GM12801 (cell line): ENCODE measurements around the gene PRR35.

Experiments
- TF ChIP-seq, protein P1 (sequence below): IDR thresholded peaks from one replicate; pipeline ENCODE4 v1.5.1; 2011; ENCODE audit warnings: control low read depth; ENCODE audit not compliant: insufficient read length; ENCODE audit errors: extremely low read depth

The PRR35 gene

GRCh38 chr16:560204-560700, at the start of gene PRR35:
PRR35 (plus strand) TSS chr16:560394; CDS start chr16:563295, 2,901 bp downstream.
- TF ChIP-seq, protein P1, sequence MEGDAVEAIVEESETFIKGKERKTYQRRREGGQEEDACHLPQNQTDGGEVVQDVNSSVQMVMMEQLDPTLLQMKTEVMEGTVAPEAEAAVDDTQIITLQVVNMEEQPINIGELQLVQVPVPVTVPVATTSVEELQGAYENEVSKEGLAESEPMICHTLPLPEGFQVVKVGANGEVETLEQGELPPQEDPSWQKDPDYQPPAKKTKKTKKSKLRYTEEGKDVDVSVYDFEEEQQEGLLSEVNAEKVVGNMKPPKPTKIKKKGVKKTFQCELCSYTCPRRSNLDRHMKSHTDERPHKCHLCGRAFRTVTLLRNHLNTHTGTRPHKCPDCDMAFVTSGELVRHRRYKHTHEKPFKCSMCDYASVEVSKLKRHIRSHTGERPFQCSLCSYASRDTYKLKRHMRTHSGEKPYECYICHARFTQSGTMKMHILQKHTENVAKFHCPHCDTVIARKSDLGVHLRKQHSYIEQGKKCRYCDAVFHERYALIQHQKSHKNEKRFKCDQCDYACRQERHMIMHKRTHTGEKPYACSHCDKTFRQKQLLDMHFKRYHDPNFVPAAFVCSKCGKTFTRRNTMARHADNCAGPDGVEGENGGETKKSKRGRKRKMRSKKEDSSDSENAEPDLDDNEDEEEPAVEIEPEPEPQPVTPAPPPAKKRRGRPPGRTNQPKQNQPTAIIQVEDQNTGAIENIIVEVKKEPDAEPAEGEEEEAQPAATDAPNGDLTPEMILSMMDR = no peak

DNA sequence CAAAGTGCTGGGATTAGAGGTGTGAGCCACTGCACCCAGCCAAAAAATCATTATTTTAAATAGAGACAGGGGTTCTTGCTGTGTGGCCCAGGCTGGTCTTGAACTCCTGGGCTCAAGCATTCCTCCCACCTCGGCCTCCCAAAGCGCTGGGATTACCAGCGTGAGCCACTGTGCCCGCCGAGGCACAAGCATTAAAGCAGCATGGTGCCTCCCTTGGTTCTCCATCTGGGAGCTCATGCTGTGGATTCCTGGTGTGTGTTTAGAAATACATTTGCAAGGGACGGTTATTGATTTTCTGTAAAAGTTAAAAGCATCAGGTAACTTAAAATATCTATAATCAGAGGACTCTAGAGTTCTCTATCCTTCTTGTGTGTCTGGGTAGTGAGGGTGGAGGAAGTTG, 47.4 kb upstream of the PRR35 start:
- TF ChIP-seq, protein P1 = no peak

DNA sequence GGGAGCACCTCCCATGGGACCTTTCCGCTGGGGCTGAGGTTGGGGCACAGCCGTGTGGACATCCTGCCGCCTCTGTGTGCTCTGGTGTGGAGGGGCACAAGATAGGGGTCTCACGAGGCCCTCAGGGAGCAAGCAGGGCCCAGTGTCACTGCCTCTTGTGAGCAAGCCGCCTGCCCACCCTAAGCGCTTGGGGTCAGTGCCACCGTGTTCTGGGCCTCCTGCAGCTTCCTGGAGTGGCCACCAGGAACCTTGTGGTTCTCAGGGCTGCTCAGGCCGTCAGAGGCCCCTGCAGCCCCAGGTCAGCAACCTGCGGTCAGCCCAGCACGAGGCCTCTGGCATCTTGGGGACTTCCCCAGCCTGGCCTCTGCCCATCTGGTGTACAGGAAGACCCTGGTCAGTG, 46.2 kb upstream of the PRR35 start:
- TF ChIP-seq, protein P1 = no peak

GRCh38 chr16:515175-515938, 44.8 kb upstream of the PRR35 start:
- TF ChIP-seq, protein P1 = no peak

DNA sequence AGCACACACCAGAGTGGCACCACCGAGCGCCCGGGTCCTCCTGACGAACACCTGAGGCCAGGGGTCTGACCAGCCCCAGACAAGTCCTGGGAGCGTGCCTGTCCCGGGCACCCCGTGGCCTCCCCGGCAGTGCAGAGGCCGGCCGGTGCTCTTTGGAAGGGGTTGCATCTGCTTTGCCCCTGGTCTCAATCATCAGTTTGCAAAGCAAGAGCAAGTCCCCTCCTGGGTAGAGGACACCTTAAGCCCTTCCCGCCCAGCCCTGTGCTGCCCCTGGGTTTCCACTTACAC, 44.3 kb upstream of the PRR35 start:
- TF ChIP-seq, protein P1 = no peak

GRCh38 chr16:516301-516700, 43.9 kb upstream of the PRR35 start:
- TF ChIP-seq, protein P1 = no peak

DNA sequence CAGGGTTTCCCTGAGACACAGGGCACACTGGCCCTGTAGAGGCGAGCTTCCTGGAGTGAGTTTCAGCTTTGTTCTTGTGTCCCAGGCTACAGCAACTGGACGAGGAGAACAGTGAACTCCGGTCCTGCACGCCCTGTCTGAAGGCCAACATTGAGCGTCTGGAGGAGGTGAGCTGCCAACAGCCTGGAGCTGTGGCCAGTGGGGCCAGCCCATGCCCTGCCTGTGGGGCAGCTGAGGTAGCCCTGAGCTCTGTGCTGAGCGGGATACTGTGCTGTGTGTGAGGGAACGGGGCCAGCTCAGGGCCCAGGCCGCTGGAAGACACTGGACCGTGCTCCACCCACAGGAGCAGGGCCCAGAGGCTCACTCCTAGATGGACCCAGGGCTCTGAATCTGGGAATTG, 41.3 kb upstream of the PRR35 start:
- TF ChIP-seq, protein P1 = no peak
